Uterine smooth muscle cell (primary cell): ENCODE data around the gene GSKIP. TPM values are rescaled to one million over a fixed set of nuclear protein-coding genes. Genes with fewer than 3 reads are reported as not detected.

Source experiments
- total RNA-seq: library from RNA; depleted of rRNA; stranded (reverse); fragments of >200 nt; gene quantifications from 2 replicates; pipeline ENCODE4 v1.2.3, GENCODE V29; 2014

GSKIP gene, protein sequence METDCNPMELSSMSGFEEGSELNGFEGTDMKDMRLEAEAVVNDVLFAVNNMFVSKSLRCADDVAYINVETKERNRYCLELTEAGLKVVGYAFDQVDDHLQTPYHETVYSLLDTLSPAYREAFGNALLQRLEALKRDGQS
- 62.5 and 146 TPM in 2 replicates for total RNA-seq

DNA sequence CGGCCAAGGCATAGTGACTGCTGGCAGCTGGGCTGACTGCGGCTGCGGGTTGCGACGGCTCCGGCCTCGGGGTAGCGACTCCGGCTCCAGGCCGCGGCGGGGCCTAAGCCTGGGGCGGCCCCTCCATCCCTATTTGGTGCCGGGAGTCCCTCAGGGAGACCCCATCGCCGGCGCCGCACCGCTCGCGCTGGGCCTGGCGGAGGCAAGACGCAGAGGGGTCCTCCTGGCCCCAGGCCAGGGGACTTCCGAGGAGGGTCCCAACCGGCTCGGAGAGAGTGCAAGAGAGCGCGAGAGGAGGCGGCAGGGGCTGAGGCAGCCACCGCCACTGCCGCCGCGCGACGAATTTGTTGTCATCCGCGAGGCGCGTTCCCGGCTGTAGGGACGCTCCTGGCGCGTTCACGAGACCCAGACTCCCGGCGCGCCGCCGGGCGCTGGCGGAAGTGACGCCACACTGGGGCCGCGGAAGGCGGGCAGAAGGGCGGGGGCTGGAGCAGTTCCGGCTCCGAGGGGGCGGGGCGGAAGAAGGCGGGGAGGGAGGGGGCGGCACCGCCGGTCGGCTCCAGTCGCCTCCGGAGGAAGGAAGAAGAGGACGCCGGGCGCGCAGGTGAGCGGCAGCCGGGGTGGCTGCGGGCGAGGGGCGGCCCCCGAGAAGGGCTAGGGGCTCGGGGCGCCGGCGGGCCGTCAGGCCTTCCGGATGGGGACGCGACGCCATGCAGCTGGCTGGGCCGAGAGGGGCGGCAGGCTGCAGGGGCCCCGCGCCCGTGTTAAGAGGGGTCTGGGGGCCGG is at the start of gene GSKIP, which contains the start of gene ATG2B:
Gene GSKIP, plus strand, starts transcription at position 562 of the 786 bp plus-strand sequence. CDS start 18,722 bp downstream, outside the sequence.
Gene ATG2B, minus strand, starts transcription at position 377 of the 786 bp plus-strand sequence. Its CDS starts 365 bp downstream, at position 12.

Other genes starting within 250 kb of the GSKIP start
- 43.4 and 74.1 TPM in 2 replicates for gene BDKRB2, start 158.7 kb upstream of the GSKIP start, total RNA-seq
- gene BDKRB1, start 107.3 kb upstream of the GSKIP start, total RNA-seq = 8.2 and 19.8 TPM in 2 replicates
- gene ATG2B, start 185 bp upstream of the GSKIP start, total RNA-seq = 22.5 and 24.7 TPM in 2 replicates
- 3.0 and 4.9 TPM in 2 replicates for gene AK7, start 28.6 kb downstream of the GSKIP start, total RNA-seq
- gene PAPOLA, start 138.9 kb downstream of the GSKIP start, total RNA-seq = 94.1 and 112 TPM in 2 replicates